GM18951 (cell line): ENCODE results near the gene DENND5A.

Source experiments
- POLR2A ChIP-seq: IDR thresholded peaks from 4 replicates; pipeline ENCODE4 v1.6.1; 2011; ENCODE audit warnings: mild to moderate bottlenecking; ENCODE audit not compliant: insufficient read length, insufficient read depth; ENCODE audit errors: extremely low read depth
- in situ Hi-C: fragments of 300-500 bp; cut with MboI; formaldehyde crosslinking; loops from one replicate; pipeline ENCODE4 v1.12.0; 2022; ENCODE audit warnings: low sequenced_read_pairs, mixed read lengths, inconsistent platforms; ENCODE audit not compliant: unreplicated experiment

DENND5A gene

GRCh38 chr11:9091044-9091922 is 173.9 kb downstream of the DENND5A start, which contains the start of gene SCUBE2:
SCUBE2 (minus strand) TSS chr11:9091599; CDS start chr11:9091528, 71 bp downstream.
- in situ Hi-C loops, result no loop called here
- no peak for TF ChIP-seq POLR2A

- in situ Hi-C loops, result no loop called here
- TF ChIP-seq POLR2A, result no peak
These were observed 174.6 kb downstream of the DENND5A start for GRCh38 chr11:9090488-9091043.

GRCh38 chr11:9089636-9090035 is 175.5 kb downstream of the DENND5A start:
- no peak for TF ChIP-seq POLR2A
- in situ Hi-C loops, result no loop called here

- in situ Hi-C loops, result no loop called here
- TF ChIP-seq POLR2A, result no peak
These were observed 176.1 kb downstream of the DENND5A start for GRCh38 chr11:9089061-9089460.
